HEK293 (cell line): ENCODE measurements around the gene PEAR1.

ENCODE experiments used
- CTCF ChIA-PET: fragments of 350-600 bp; formaldehyde crosslinking; extraction: SDS; loops from one replicate; lab custom pipeline; 2021; ENCODE audit warnings: antibody characterized with exemption; lab: Yijun Ruan, JAX
- POLR2A ChIA-PET: fragments of 300-600 bp; formaldehyde crosslinking; extraction: SDS; loops from one replicate; lab custom pipeline; 2020; ENCODE audit warnings: antibody characterized with exemption, inconsistent platforms; lab: Yijun Ruan, JAX
- H3K27ac ChIP-seq: fragments of 200-500 bp; sonication (Bioruptor generic); 2 replicates; pipeline ENCODE4 v1.5.1; 2014; ENCODE audit warnings: low read depth, low read length, control low read depth, inconsistent platforms; ENCODE audit errors: extremely low read depth
- H3K36me3 ChIP-seq, 2 experiments: fragments of 200-500 bp in 1 of 2; sonication (Bioruptor generic) in 1 of 2; 1 replicate in 1 of 2; 2 replicates in 1 of 2; pipeline ENCODE4 v1.5.1; 2014 to 2017; ENCODE audit warnings: inconsistent platforms in 2 of 2, low read length in 2 of 2; ENCODE audit not compliant: control insufficient read depth in 2 of 2, insufficient read depth in 1 of 2
- H3K4me1 ChIP-seq: fragments of 200-500 bp; sonication (Bioruptor generic); 2 replicates; pipeline ENCODE4 v1.5.1; 2014; ENCODE audit warnings: mild to moderate bottlenecking, low read length, inconsistent platforms; ENCODE audit not compliant: control insufficient read depth, insufficient read depth
- H3K4me3 ChIP-seq: 2 replicates; pipeline ENCODE4 v1.5.1; 2011; ENCODE audit warnings: low read depth, mild to moderate bottlenecking, control low read depth, low read length, moderate library complexity
- H3K9me3 ChIP-seq: fragments of 200-500 bp; sonication (Bioruptor generic); 2 replicates; pipeline ENCODE4 v1.5.1; 2014; ENCODE audit warnings: low read depth, low read length, inconsistent platforms; ENCODE audit not compliant: control insufficient read depth, insufficient read depth
- HOXD13 ChIP-seq: sonication (generic); formaldehyde crosslinking; IDR thresholded peaks from 2 replicates; pipeline ENCODE4 v1.8.0; 2022; ENCODE audit warnings: missing genetic modification reagents, borderline replicate concordance
- KLF7 ChIP-seq: fragments of 450-650 bp; formaldehyde crosslinking; IDR thresholded peaks from 2 replicates; pipeline ENCODE4 v1.5.1; 2016; ENCODE audit warnings: missing biosample characterization, missing genetic modification characterization, borderline replicate concordance
- REPIN1 ChIP-seq: fragments of 450-650 bp; formaldehyde crosslinking; IDR thresholded peaks from 2 replicates; pipeline ENCODE4 v1.5.1; 2017; ENCODE audit warnings: missing biosample characterization, missing genetic modification characterization, low read depth
- SP3 ChIP-seq: fragments of 450-650 bp; formaldehyde crosslinking; IDR thresholded peaks from 2 replicates; pipeline ENCODE4 v1.5.1; 2016; ENCODE audit warnings: missing biosample characterization, missing genetic modification characterization
- ZFP3 ChIP-seq: fragments of 450-650 bp; formaldehyde crosslinking; IDR thresholded peaks from 2 replicates; pipeline ENCODE4 v1.5.1; 2016; ENCODE audit warnings: low read depth, missing biosample characterization, missing genetic modification characterization
- ZNF211 ChIP-seq: fragments of 450-650 bp; formaldehyde crosslinking; IDR thresholded peaks from 2 replicates; pipeline ENCODE4 v1.5.1; 2016; ENCODE audit warnings: low read depth, missing biosample characterization, missing genetic modification characterization
- ZNF266 ChIP-seq: fragments of 450-650 bp; formaldehyde crosslinking; IDR thresholded peaks from 2 replicates; pipeline ENCODE4 v1.5.1; 2016; ENCODE audit warnings: missing biosample characterization, missing genetic modification characterization, low read depth
- ZNF274 ChIP-seq, 2 experiments: fragments of 200-500 bp in 1 of 2; fragments of 450-650 bp in 1 of 2; sonication (Bioruptor generic) in 1 of 2; formaldehyde crosslinking in 1 of 2; IDR thresholded peaks; 2 replicates each; pipeline versions ENCODE4 v1.5.1 to v1.6.1; 2014 to 2016; ENCODE audit warnings: borderline replicate concordance in 1 of 2, inconsistent platforms in 1 of 2, low read length in 1 of 2, missing biosample characterization in 1 of 2, missing genetic modification characterization in 1 of 2
- ZNF292 ChIP-seq: fragments of 450-650 bp; formaldehyde crosslinking; IDR thresholded peaks from 2 replicates; pipeline ENCODE4 v1.5.1; 2016; ENCODE audit warnings: low read depth, missing biosample characterization, missing genetic modification characterization, borderline replicate concordance
- ZNF513 ChIP-seq: fragments of 450-650 bp; IDR thresholded peaks from 2 replicates; pipeline ENCODE4 v1.5.1; 2018; ENCODE audit warnings: missing biosample characterization, missing genetic modification characterization
- ZNF596 ChIP-seq: fragments of 450-650 bp; IDR thresholded peaks from 2 replicates; pipeline ENCODE4 v1.5.0; 2018; ENCODE audit warnings: missing biosample characterization, mild to moderate bottlenecking, missing genetic modification characterization, moderate library complexity
- ZNF610 ChIP-seq: fragments of 450-650 bp; formaldehyde crosslinking; IDR thresholded peaks from 2 replicates; pipeline ENCODE4 v1.5.1; 2016; ENCODE audit warnings: missing biosample characterization, missing genetic modification characterization, borderline replicate concordance
- ZNF664 ChIP-seq: fragments of 450-650 bp; formaldehyde crosslinking; IDR thresholded peaks from 2 replicates; pipeline ENCODE4 v1.5.1; 2016; ENCODE audit warnings: missing biosample characterization, missing genetic modification characterization
- ZNF792 ChIP-seq: fragments of 450-650 bp; formaldehyde crosslinking; IDR thresholded peaks from 2 replicates; pipeline ENCODE4 v1.5.1; 2016; ENCODE audit warnings: missing biosample characterization, missing genetic modification characterization
- ZSCAN30 ChIP-seq: fragments of 450-650 bp; IDR thresholded peaks from 2 replicates; pipeline ENCODE4 v1.5.1; 2018; ENCODE audit warnings: missing biosample characterization, mild to moderate bottlenecking, missing genetic modification characterization, moderate library complexity
- TF ChIP-seq, protein P1 (sequence below): fragments of 450-650 bp; formaldehyde crosslinking; IDR thresholded peaks from 2 replicates; pipeline ENCODE4 v1.5.1; 2016; ENCODE audit warnings: missing biosample characterization, missing genetic modification characterization
- TF ChIP-seq, protein P2 (sequence below): fragments of 450-650 bp; formaldehyde crosslinking; IDR thresholded peaks from 2 replicates; pipeline ENCODE4 v1.5.1; 2016; ENCODE audit warnings: missing biosample characterization, missing genetic modification characterization, borderline replicate concordance
- TF ChIP-seq, protein P3 (sequence below): fragments of 450-650 bp; formaldehyde crosslinking; IDR thresholded peaks from 2 replicates; pipeline ENCODE4 v1.5.1; 2016; ENCODE audit warnings: missing biosample characterization, missing genetic modification characterization
- TF ChIP-seq, protein P4 (sequence below): fragments of 450-650 bp; formaldehyde crosslinking; IDR thresholded peaks from 2 replicates; pipeline ENCODE4 v1.5.1; 2016; ENCODE audit warnings: missing biosample characterization, missing genetic modification characterization, low read depth

PEAR1 gene

DNA sequence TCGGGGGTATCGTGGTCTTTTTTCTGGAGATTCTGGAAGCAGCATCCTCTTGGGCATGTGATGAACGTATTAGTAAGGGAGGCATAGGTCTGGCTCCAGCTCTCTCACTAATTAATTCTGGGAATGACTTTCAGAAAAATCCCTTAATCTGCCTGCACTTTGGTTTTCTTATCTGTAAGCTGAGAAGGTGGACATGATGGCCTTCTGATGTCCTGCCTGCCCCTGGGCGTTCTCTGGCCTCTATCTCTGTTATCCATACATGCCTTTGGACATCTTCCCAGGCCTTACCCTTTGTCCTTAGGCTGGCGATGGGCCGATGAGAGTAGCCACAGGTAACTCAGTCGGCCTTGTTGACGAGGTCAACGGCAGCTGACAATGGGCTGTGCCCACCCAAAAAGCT is 24.1 kb upstream of the PEAR1 start:
- no peak overlapping the region for H3K4me3 ChIP-seq
- ChIA-PET CTCF (interaction anchor here (1.0 to 2.8 kb wide), 5 partner anchors 9 to 180 kb away, joined by 4 to 22 read pairs (median 5); partner anchors contain the start of gene NTRK1), POLR2A (no interaction called here)
- no peaks in the 10 kb centered on the region for H3K36me3 ChIP-seq
- TF ChIP-seq ZNF610, result no peak
- TF ChIP-seq, protein P1, sequence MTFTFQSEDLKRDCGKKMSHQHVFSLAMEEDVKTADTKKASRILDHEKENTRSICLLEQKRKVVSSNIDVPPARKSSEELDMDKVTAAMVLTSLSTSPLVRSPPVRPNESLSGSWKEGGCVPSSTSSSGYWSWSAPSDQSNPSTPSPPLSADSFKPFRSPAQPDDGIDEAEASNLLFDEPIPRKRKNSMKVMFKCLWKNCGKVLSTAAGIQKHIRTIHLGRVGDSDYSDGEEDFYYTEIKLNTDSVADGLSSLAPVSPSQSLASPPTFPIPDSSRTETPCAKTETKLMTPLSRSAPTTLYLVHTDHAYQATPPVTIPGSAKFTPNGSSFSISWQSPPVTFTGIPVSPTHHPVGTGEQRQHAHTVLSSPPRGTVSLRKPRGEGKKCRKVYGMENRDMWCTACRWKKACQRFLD (tag by site-specific recombination), result no peak
- no peak for TF ChIP-seq ZNF266 (tag by site-specific recombination)
- TF ChIP-seq, all 188 proteins: peak for 0
- Histone ChIP-seq H3K4me1 (no peaks in the 10 kb centered on the region), H3K27ac (no peak overlapping the region), H3K9me3 (no peaks in the 10 kb centered on the region)

GRCh38 chr1:156873659-156874058 is 19.9 kb upstream of the PEAR1 start:
- no peaks in the 10 kb centered on the region for H3K36me3 ChIP-seq
- TF ChIP-seq, protein P2, sequence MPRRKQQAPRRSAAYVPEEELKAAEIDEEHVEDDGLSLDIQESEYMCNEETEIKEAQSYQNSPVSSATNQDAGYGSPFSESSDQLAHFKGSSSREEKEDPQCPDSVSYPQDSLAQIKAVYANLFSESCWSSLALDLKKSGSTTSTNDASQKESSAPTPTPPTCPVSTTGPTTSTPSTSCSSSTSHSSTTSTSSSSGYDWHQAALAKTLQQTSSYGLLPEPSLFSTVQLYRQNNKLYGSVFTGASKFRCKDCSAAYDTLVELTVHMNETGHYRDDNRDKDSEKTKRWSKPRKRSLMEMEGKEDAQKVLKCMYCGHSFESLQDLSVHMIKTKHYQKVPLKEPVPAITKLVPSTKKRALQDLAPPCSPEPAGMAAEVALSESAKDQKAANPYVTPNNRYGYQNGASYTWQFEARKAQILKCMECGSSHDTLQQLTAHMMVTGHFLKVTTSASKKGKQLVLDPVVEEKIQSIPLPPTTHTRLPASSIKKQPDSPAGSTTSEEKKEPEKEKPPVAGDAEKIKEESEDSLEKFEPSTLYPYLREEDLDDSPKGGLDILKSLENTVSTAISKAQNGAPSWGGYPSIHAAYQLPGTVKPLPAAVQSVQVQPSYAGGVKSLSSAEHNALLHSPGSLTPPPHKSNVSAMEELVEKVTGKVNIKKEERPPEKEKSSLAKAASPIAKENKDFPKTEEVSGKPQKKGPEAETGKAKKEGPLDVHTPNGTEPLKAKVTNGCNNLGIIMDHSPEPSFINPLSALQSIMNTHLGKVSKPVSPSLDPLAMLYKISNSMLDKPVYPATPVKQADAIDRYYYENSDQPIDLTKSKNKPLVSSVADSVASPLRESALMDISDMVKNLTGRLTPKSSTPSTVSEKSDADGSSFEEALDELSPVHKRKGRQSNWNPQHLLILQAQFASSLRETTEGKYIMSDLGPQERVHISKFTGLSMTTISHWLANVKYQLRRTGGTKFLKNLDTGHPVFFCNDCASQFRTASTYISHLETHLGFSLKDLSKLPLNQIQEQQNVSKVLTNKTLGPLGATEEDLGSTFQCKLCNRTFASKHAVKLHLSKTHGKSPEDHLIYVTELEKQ (tag by site-specific recombination), result no peak
- TF ChIP-seq ZSCAN30 (tag by site-specific recombination), result no peak
- no peak for TF ChIP-seq ZNF292
- TF ChIP-seq KLF7, result no peak
- no peak for TF ChIP-seq ZNF664 (tag by site-specific recombination)
- no peak for TF ChIP-seq ZNF211 (tag by site-specific recombination)
- no peak for TF ChIP-seq REPIN1 (tag by site-specific recombination)
- TF ChIP-seq, protein P3, sequence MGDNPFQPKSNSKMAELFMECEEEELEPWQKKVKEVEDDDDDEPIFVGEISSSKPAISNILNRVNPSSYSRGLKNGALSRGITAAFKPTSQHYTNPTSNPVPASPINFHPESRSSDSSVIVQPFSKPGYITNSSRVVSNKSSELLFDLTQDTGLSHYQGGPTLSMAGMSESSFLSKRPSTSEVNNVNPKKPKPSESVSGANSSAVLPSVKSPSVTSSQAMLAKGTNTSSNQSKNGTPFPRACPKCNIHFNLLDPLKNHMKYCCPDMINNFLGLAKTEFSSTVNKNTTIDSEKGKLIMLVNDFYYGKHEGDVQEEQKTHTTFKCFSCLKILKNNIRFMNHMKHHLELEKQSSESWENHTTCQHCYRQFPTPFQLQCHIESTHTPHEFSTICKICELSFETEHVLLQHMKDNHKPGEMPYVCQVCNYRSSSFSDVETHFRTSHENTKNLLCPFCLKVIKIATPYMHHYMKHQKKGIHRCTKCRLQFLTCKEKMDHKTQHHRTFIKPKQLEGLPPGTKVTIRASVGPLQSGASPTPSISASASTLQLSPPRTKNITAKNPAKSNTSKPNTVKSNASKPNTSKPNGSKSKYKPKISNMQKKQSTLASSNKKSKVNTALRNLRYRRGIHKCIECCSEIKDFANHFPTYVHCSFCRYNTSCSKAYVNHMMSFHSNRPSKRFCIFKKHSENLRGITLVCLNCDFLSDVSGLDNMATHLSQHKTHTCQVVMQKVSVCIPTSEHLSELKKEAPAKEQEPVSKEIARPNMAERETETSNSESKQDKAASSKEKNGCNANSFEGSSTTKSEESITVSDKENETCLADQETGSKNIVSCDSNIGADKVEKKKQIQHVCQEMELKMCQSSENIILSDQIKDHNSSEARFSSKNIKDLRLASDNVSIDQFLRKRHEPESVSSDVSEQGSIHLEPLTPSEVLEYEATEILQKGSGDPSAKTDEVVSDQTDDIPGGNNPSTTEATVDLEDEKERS, result no peak
- TF ChIP-seq, protein P4, sequence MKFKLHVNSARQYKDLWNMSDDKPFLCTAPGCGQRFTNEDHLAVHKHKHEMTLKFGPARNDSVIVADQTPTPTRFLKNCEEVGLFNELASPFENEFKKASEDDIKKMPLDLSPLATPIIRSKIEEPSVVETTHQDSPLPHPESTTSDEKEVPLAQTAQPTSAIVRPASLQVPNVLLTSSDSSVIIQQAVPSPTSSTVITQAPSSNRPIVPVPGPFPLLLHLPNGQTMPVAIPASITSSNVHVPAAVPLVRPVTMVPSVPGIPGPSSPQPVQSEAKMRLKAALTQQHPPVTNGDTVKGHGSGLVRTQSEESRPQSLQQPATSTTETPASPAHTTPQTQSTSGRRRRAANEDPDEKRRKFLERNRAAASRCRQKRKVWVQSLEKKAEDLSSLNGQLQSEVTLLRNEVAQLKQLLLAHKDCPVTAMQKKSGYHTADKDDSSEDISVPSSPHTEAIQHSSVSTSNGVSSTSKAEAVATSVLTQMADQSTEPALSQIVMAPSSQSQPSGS (tag by site-specific recombination), result no peak
- no peak for TF ChIP-seq SP3 (tag by site-specific recombination)
- TF ChIP-seq ZNF596 (tag by site-specific recombination), result no peak
- no peak for TF ChIP-seq ZNF274 (IDR thresholded peaks at IDR 0.05; ENCODE audit: low read length)
- TF ChIP-seq ZNF274 (tag by site-specific recombination; IDR thresholded peaks at IDR 0.05; ENCODE audit: borderline replicate concordance), result no peak
- no peak for TF ChIP-seq ZFP3 (tag by site-specific recombination)
- no peak for TF ChIP-seq ZNF792 (tag by site-specific recombination)
- TF ChIP-seq HOXD13 (CRISPR knock-in tag), result no peak
- no peak for TF ChIP-seq ZNF513 (tag by site-specific recombination)
- H3K4me1 ChIP-seq, result no peaks in the 10 kb centered on the region
- POLR2A ChIA-PET, result no interaction called here
- H3K27ac ChIP-seq, result no peak overlapping the region
- no peak overlapping the region for H3K4me3 ChIP-seq
- CTCF ChIA-PET, result interaction anchor here (0.5 to 3.1 kb wide), 8 partner anchors 13 to 249 kb away, joined by 3 to 12 read pairs (median 4); partner anchors contain the start of genes LRRC71 and NTRK1
- H3K9me3 ChIP-seq, result no peaks in the 10 kb centered on the region
